ENCODE results near the gene OGDH.
A peak's percentile ranks its signal among the peaks of the same experiment; 100 is the strongest.
"Not testable (repeated sequence)": the region's sequence is repeated elsewhere in the genome, so short reads cannot be mapped to it uniquely, and the experiment has no call there.

OGDH gene

DNA sequence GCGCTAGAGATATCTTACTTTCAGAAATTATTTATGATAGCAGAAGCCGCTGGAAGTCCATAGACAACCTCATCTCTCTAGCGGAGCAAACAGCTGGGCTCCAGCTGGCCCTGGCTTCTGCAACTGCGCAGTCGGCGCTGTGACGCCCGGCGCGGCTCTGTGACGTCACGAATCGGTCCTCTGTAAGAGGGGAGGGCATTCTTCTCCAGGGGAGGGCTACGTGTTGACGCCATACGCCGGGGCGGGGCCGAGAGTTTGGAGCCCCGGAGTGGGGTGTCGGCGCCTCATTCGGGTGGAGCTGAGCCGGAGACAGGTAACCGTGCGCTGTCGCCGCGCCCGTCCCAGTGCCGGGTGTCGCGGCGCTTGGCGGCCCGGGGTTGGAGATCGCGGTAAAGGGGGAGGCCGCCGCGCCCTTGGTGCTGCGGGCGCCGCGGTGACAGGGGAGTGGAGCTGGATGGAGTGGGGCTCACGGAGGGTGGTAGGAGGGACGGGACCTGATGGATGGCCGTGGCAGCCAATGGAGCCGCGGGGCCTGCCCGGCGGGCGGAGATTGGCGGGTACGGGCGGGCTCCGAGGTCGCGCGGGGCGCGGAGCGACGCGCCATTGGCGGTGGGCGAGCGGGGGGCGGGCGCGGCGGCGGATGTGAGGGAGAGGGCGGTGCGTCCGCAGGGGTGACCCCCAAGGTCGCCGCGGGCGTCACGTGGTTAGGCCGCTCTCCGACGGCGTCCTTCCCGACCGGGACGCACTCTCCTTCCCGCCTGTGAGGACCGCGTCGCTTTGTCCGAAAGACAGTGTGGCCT lies at the start of gene OGDH:
Gene OGDH (plus strand): TSS at position 287 of the 800 bp plus-strand sequence. CDS start 17,717 bp downstream, outside the sequence.
- DNase-seq = peak; percentile 99

DNA sequence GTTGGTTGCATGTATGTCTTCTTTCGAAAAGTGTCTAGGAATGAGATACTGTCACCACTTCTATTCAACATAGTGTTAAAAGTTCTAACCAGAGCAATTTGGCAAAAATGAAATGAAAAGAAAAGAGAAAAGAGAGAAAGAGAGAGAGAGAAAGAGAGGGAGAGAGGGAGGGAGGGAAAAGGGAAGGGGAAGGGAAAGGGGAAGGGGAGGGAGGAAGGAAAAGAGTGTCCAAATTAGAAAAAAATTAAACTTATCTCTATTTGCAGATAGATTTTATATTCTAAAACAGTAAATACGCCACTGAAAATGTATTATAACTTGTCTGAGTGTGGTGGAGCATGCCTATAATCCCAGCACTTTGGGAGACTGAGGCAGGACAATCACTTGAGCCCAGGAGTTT lies 48.9 kb upstream of the OGDH start:
- DNase-seq = no peak

DNA sequence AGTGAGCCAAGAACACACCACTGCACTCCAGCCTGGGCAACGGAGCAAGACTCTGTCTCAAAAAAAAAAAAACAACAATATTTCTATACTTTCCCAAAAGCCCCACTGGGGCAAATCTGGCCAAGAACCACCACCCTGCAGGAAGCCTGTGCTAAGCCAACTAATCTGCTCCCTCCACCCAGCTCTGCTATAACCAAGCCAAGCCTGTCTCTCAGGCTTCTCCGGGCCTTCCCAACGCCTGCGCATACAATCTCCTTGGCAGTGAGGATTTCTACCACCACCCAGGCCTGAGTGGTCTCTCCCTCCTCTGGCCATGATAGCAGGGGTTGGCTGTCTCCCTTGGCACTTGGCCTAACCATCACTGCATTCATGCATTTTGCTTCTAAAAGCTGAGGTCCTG lies 46.9 kb upstream of the OGDH start:
- DNase-seq = no peak

DNA sequence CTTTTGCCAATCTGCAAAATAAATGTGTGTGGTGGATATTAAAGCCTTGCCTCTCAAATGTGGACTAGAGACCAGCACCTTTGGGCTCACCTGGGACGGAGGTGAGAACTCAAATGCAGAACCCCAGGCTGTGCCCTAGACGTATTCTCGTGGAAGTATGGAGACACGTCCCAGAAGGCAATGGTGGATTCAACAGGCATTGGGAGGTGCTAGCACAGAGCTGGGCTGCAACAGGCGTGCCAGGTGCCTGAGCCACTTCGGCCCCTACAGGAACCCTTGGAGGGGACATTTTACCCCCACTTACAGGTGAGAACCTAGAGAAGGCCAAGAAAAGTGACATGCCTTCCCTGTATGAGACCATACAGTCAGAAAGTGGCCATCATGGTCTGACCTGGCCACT lies 44.9 kb upstream of the OGDH start:
- DNase-seq = no peak

DNA sequence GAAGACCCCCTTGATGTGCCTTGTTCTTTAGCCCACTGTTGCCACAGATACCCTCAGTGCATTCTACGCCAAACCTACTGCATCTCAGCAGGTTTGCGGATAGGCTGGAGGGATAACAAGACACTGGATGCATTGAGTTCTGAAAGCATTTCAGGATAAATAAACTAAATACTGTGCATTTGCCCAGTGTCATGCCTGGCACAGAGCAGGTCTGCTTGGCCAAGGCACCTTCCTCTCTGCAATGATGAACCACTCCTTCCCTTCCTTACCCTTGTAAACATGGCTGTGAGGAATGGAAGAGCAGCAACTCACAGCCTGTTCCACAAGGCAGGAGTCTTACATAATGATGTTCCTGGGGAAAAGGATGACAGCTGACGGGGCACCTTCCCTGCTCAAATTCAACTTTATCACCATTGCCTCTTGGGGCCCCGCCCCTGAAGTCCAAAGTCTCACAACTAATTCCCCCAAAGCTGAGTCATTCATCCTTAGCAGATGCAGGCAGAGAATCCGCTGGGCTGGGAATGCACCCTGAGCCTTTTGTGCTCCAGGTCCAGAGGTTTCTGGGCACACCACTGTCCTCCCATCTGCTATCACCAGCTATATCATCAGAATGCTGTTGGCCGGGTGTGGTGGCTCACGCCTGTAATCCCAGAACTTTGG lies 44.3 kb upstream of the OGDH start:
- peak; percentile 25 for DNase-seq

DNA sequence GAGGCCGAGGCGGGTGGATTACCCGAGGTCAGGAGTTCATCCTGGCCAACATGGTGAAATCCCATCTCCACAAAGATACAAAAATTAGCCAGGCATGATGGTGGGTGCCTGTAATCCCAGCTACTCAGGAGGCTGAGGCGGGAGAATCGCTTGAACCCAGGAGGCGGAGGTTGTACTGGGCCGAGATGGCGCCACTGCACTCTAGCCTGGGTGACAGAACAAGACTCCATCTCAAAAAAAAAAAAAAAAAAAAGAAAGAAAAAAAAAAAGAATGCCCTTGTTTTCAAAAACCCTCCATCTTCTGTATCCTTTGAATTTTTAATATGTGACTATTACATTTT lies 43.8 kb upstream of the OGDH start:
- DNase-seq = not testable (repeated sequence)

DNA sequence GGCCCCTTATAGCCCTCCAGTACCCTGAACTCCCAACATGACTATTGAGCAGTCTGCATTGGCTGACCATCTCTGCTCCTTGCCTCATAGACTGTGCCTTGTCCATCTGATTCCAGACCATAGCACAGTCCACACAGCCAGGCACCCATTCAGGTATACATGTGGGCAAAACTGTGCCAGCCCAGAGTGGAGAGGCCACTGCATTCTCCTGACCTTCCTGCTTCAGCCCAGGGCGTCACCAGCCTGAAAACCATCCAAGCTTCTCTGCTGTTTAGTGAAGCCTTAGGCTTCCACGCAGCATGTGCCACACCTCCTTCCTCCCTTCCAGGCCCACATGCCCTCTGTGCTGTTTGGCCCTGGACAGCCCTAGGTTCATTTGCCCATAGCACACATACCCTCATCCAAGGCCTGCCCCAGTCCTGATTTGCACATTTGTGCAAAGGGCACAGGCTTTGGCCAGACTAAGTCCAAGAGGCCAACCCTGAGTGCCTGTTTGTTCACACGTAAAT lies 43.2 kb upstream of the OGDH start:
- DNase-seq = no peak

DNA sequence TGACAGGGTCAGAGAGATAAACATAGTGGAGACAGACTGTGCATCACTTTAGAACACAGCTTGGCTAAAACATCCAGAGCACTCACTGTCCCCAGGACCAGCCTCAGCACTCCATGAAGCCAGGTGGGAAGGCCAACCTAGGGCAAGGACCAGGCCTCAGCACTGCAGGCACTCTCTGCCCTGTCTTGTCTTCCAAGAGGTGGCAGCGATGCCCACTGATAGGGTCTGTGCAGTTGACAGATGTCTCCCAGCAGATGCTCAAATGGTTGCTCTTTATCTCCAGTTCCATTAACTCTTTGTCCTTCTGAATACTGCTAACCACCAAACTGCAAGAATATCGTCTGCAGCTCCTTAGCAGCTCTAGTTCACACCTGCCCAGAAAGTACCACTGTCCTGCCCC lies 41.8 kb upstream of the OGDH start:
- DNase-seq = no peak

DNA sequence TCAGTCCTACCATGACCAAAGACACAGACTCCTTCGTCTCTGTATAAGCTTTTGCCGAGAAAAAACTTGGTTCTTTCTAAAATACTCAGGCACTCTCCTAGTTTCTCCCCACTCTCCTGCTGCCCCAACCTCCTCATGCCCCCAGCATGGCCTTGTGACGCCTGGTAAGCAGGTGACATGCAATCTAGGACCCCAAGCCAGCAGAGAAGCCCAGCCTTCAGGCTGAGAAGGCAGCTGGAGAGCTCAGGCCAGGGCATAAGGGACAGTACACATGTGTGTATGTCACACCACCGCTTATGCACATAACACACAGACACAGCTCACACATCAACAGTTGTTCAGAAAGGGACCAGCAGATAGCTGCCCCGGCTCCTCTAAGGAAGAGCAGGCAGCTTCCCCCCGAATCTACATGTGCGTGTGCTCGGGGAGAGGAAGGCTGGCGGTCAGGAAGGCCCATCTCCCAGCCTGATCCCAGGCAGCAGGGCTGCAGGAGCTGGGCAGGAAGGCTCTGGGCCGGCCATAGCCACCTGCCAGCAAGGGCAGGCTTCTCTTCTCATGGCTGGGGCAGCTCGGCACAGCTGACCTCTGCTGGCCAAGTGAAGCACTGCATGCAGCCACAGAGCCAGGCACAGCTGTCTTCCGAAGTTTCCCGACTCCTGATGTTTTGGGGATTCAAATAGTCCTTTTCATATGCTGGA lies 41.2 kb upstream of the OGDH start:
- DNase-seq = peak; percentile 61

DNA sequence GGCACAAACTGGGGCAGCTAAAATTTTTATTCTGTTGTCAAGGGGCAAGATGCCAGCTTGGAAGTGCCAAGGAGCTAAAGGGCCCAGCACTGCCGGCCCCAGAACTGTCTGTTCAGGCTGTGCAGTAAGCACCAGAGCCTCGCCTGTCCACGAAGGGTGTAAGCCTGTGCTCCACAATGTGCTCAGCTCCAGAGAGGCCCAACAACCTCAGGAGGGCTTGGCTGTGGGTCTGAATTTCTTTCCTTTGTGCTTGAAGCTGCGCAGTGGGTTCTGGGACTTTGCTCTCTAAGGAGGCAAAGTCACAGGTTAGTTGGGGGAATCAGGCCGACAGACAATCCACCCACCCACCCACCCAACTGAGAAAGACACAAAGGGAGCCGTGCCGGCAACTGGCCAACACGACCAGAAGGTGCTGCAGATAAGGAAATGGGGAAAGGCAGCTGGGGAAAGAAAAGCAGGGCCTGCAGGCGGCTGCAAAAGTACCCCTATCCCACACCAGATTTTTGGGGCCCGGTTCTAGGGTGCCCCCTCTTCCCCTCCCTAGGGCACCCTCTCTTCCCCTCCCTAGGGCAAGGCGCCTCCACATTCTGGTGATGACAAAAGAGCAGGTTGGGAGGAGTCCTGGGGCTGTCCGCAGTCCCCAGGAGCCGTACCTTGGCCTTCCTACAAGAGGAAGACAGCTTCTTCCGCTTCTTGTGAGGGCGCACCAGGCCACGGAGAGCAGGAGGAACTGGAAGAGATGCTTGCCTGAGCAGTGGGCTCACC lies 40.5 kb upstream of the OGDH start:
- peak; percentile 45 for DNase-seq

DNA sequence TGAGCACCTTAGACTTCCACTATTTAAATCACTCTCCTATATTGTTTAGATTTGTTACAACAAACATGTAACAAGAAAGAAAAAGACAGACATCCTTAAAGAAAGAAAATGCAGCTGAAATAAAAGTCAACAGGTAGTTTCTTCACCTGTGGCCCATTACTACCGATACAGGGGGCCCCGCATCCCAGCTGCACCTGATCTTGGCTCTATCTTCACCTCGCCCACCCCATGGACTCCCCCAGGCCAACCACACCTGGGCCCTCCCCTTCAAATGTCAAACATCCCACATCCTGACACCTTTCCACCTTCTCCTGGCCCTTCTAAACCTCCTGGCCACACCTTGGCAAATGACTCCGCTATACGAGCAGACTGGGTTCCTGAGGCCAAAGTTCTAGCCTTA lies 39.7 kb upstream of the OGDH start:
- DNase-seq = no peak

DNA sequence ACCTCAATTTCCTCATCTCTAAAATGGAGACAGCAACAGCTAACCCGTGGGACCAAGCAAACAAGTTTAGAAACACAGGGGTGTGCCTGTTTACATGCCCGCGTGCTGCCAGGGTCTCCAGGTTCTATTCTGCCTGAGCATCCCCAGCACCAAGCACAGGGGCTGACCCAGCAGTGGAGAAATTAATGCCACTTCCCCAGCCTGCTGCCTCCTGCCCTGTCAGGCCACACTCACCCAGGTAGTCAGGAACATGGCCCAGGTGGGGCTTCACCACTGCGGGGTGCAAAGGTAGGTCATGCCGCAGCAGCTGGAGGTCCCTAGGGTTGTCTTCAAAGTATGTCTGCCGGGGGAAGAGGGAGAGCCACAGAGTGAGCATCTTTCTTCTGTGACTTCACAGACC lies 38.5 kb upstream of the OGDH start:
- no peak for DNase-seq

DNA sequence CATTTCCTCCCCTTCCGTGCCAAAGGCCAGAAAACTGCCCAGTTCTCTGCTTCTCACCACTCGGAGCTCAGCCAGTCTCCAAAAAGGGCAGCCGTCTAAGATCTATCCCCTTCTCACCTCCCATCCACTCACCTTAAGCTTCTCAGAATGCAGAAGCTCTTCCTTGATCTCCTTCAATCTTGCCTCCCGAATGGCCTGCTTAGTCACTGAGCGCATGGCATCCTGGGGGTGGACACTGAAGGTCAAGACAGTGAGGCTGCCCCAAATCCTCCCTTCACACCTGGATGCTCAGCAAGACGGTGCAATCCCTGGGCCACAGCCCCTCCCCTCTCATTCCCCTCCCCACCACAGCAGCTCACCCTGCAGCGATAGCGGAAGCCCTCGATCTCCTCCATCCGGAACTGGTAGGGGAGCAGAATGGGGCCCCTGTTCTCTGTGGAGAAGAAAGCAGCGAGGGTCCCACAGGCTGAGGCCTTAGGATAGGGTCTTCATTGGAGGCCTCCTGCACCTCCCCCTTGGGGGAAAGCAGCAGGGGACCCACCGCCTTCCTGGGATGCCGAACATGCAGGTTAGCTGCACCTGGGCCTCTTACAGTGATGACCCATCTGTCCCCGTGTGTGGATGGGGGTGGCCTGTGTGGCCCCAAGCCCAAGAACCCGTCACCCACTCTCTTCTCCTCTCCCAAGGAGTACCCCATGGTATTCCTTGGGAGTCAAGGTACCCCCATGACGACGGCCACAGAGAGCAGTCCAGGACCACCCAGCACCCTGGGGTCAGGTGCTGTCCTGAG lies 37.5 kb upstream of the OGDH start:
- no peak for DNase-seq

DNA sequence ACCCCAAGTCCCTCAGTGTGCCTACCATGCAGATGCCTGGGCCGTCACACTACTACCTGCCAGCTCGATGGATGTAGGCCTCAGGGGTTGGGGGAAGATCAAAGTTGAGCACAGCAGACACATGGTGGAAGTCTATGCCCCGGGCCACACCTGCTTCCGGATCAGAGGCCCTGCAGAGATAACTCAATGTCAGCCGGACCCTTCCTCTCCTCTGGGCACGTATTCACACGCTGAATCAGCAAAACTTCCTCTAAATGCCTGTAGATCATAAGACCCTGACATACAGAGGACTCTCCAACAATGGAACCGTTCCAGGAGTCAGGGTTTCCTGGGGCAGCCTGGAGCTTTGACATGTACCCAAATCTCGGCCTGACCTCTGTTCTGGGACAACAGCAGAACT lies 36.5 kb upstream of the OGDH start:
- DNase-seq = no peak

DNA sequence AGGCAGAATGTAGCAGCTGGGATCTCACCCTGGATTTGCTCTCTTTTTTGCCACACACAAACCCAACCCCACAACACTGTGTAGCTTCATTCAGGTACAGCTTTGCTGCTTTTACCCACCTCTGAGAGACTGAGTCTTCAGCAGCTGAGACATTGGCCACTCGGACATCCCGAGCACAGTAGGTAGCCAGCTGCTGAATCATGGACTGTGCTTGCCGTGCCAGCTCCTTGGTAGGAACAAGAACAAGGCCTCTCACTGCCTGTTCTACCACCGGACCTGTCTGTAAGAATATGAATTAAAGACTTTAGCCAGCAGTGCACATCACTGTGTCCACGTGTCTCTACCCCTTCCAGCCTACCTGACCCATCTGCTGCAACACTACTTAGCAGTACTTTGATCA lies 33.7 kb upstream of the OGDH start:
- DNase-seq = no peak

DNA sequence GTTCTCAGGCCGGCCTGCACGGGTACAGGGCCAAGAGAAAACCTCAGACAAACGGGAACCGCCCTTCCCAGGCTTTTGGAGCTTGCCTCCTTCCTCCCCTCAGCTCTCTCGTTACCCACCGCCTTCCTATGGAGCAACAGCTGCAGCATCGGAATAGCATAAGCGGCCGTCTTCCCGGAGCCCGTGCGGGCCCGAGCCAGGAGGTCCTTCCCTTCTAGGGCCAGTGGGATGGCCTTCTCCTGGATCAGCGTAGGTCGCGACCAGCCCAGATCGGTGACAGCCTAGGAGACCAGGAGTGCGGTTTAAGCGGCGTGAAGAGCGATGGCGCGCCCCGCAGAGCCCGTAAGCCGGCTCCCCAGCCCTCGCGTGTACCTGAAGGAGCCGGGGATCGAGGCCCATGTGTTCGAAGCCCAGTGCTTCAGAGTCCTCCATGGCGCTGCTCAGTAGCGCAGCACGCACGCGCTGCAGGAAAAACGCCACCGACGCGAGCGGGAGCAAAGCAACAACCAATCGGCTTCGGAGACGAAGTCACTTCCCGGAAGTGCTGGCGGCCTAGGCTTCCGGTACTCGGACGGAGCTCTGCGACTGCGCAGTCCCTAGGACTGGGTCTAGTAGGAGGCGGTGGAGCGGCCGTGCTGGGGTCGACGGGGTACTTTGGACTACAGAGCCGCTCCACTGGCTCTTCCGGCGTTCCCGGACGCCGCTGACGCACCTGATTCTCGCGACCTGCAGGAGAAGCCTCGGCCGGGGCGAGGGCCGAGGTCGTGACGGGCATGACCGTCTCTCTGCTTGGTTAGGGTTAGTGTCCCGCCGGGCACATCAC lies 32.8 kb upstream of the OGDH start, which contains the start of gene DDX56:
Gene DDX56 (minus strand): TSS at position 445 of the 823 bp plus-strand sequence. CDS start 13 bp downstream, at position 432.
- DNase-seq = peak; percentile 98

DNA sequence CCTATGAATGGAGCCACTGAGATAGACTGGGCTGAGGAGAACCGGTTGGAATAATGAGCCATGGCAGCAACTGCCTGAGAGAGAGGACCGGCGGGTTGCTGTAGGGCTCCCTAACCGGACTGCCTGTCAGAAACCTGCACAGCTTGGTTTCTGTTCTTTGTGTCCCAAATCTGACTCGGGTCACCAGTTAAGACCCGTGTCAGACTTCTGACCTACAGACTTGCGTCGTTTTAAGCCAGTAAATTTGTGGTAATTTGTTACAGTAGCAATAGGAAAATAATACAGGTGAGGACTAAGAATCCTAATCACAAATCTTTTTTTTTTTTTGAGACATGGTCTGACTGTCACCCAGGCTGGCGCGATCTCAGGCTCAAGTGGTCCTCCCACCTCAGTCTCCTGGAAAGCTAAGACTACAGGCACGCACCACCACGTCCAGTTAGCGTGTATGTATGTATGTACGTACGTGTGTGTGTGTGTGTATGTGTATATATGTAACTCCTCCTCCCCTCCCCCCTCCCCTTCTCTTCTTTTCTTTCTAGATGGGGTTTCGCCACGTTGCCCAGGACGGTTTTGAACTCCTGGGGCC lies 32.0 kb upstream of the OGDH start:
- DNase-seq = no peak

DNA sequence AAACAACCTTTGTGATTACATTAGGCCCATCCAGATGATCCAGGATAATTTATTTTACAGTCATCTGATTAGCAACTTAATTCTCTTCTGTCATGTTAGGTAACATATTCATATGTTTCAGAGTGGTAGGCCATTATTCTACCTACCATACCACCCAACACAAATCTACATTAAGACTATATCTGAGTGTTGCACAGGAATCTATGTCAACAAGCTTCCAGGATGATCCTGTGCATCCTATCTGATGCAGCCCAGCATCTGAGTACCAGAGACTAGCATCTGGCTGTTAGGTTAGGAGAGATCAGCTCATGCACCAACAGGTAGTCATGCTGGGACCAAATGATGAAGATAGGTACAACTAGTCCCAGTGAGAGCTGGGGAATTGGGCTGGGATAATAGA lies 31.4 kb upstream of the OGDH start:
- no peak for DNase-seq

DNA sequence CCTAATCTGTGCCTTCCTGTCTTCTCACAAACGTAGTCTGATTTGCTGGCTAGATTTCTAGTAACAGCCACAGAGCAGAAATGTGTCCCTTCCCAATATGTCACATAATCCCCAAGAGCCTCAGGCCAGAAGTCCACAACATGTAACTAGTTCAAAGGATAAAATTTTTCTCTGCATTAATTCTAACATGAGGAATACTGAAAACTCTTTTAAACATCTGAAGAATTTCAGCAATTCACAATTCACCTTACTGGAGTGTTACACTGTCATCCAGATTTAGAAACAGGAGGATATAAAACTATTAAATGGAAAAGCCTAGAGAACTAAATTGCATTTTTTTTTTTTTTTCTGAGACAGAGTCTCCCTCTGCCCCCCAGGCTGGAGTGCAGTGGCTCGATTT lies 30.2 kb upstream of the OGDH start:
- no peak for DNase-seq

DNA sequence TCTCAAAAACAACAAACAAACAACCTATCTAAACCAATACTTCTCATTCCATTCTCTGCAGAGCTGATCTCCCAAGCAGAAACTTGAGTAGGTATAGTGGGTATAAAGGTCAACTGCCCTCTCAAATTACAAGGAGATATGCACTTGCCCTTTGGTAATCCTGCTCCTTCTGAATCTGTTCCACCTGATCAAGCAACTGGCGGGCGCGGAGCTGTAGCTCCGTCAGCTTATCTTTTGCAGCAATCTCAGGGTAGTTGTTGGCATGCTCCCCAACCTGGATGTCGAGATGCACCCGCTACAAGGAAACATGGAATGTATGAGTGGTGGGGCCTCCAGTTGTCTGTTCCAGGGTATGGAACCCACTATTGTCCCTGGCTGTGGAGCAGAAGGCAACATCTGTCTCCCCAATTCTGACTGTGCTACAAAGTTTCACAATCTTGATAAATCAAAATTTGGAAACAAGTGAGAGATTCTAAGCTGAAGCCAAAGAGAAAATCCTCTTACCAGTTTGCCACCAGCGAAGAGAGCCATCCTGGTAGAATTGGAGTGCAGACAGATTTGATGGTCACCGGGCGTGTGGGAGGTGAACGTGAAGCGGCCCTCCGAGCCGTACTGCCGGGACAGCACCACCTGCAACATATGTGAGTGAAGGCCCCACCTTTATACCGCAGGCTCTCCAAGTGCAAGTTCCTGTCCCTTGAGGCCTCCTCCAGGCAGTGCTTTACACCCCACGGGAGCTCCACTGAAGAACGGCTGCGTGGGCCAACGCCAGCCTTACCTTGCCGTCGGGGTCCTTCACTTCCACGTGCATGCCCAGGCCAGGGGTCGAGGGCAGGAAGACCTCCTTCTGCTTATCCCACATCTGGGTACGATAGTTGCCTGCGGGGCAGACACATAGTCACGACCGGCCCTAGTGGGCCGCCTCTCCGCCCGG lies 25.2 kb upstream of the OGDH start:
- DNase-seq = peak; percentile 71

Measured in NCI-H69 (cell line).